Peyer's patch (tissue), 4 donors: ENCODE results near the gene B3GALT2.

Experiments used
- POLR2A ChIP-seq, 2 donors: fragments of 450-650 bp; IDR thresholded peaks; one replicate each; pipeline ENCODE4 v1.5.1; 2017; ENCODE audit warnings: antibody characterized with exemption in 2 of 2, mild to moderate bottlenecking in 2 of 2, moderate library complexity in 2 of 2
- TF ChIP-seq, protein P1 (sequence below), 6 experiments: fragments of 450-650 bp in 4 of 6; fragments of 200-600 bp in 2 of 6; sonication (generic) in 1 of 6; IDR thresholded peaks; one replicate each; pipeline ENCODE4 v1.5.1; 2017 to 2019; ENCODE audit warnings: antibody characterized with exemption in 6 of 6, mild to moderate bottlenecking in 3 of 6, moderate library complexity in 1 of 6

- TF ChIP-seq, protein P1, sequence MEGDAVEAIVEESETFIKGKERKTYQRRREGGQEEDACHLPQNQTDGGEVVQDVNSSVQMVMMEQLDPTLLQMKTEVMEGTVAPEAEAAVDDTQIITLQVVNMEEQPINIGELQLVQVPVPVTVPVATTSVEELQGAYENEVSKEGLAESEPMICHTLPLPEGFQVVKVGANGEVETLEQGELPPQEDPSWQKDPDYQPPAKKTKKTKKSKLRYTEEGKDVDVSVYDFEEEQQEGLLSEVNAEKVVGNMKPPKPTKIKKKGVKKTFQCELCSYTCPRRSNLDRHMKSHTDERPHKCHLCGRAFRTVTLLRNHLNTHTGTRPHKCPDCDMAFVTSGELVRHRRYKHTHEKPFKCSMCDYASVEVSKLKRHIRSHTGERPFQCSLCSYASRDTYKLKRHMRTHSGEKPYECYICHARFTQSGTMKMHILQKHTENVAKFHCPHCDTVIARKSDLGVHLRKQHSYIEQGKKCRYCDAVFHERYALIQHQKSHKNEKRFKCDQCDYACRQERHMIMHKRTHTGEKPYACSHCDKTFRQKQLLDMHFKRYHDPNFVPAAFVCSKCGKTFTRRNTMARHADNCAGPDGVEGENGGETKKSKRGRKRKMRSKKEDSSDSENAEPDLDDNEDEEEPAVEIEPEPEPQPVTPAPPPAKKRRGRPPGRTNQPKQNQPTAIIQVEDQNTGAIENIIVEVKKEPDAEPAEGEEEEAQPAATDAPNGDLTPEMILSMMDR (IDR thresholded peaks at IDR 0.05) = no peak
- TF ChIP-seq POLR2A (IDR thresholded peaks at IDR 0.05) = no peak
These were observed 44.6 kb downstream of the B3GALT2 start for GRCh38 chr1:193141804-193142203.
